Measurements from ENCODE around the gene PIP5K1A. TPM values are rescaled to one million over a fixed set of nuclear protein-coding genes. Genes with fewer than 3 reads are reported as not detected.
"Not testable (repeated sequence)": the region's sequence is repeated elsewhere in the genome, so short reads cannot be mapped to it uniquely, and the experiment has no call there.

Gene PIP5K1A
- total RNA-seq, 6 donors from 2014 or later: 37.2 to 94.3 (median 70.6) TPM

DNA sequence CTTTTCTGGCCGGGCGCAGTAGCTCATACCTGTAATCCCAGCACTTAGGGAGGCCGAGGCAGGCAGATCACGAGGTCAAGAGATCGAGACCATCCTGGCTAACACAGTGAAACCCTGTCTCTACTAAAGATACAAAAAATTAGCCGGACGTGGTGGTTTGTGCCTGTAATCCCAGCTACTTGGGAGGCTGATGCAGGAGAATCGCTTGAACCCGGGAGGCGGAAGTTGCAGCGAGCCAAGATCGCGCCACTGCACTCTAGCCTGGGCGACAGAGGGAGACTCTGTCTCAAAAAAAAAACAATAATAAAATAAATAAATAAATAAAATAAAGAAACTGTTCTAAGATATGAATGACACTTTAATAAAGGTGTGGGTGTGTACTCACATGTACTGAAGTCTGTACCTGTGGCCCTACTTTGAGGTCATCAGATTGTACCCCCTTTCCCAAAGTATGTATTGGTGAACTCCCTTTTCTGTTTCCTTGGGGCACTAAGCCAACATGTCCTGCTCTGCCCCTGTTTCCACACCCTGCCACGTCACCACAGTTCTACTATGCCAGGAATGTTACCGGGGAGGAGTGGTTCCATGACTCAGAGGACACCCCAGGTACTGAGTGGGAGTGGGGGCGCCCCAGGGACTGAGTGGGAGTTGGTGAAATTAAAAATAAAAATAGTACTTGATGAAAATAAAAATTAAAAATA lies 3.3 kb upstream of the PIP5K1A start:
- TF ChIP-seq POLR2AphosphoS5 (IDR thresholded peaks at IDR 0.05): peak; percentile 61 to 72
- TF ChIP-seq EP300 (IDR thresholded peaks at IDR 0.05): peak in 2 of 4 donors; percentile 42 to 83
- H3K9me3 ChIP-seq, H3K27me3 ChIP-seq, H3K36me3 ChIP-seq: not testable (repeated sequence)
- H3K27ac ChIP-seq: peak overlapping the region; percentile 69 to 77 (median 76)
- DNase-seq (peak in 1 of 2 donors; percentile 85), ATAC-seq (ENCODE audit: low FRiP score in 2 of 2) (peak; percentile 46 to 65)
- H3K4me1 ChIP-seq: peaks cover 12 to 37% (median 23%) of the 10 kb centered on the region in 4 donors
- peak overlapping the region in 2 of 4 donors; percentile 14 to 25 for H3K4me3 ChIP-seq
- WGBS, 2 donors: 71 to 72% methylated on average over 17 of the region's 17 CpGs

DNA sequence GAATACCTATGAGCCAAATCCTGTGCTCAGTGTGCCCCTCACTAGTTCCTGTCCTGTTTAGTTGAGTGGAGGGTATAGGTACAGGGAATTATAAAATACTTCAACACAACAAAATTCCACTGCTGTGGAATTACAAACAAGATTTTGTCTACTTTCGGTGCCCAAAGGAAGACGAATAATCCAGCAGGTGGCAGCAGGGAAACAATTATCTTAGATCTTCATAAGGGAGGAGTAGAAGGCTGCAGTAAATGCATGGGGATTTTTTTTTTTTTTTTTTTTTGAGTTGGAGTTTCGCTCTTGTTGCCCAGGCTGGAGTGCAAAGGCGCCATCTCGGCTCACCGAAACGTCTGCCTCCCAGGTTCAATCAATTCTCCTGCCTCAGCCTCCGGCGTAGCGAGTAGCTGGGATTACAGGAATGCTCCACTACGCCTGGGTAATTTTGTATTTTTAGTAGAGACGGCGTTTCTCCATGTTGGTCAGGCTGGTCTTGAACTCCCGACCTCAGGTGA lies 2.0 kb upstream of the PIP5K1A start:
- DNase-seq (peak in 1 of 2 donors; percentile 58), ATAC-seq (ENCODE audit: low FRiP score in 2 of 2) (peak in 1 of 2 donors; percentile 53)
- Histone ChIP-seq H3K4me1 (peaks cover 26 to 43% (median 33%) of the 10 kb centered on the region in 4 donors), H3K9me3 (no peaks in the 10 kb centered on the region), H3K4me3 (peak overlapping the region in 2 of 4 donors; percentile 16 to 25), H3K27me3 (no peaks in the 10 kb centered on the region), H3K27ac (peak overlapping the region; percentile 69 to 77 (median 76)), H3K36me3 (no peaks in the 10 kb centered on the region)
- TF ChIP-seq, protein P1, sequence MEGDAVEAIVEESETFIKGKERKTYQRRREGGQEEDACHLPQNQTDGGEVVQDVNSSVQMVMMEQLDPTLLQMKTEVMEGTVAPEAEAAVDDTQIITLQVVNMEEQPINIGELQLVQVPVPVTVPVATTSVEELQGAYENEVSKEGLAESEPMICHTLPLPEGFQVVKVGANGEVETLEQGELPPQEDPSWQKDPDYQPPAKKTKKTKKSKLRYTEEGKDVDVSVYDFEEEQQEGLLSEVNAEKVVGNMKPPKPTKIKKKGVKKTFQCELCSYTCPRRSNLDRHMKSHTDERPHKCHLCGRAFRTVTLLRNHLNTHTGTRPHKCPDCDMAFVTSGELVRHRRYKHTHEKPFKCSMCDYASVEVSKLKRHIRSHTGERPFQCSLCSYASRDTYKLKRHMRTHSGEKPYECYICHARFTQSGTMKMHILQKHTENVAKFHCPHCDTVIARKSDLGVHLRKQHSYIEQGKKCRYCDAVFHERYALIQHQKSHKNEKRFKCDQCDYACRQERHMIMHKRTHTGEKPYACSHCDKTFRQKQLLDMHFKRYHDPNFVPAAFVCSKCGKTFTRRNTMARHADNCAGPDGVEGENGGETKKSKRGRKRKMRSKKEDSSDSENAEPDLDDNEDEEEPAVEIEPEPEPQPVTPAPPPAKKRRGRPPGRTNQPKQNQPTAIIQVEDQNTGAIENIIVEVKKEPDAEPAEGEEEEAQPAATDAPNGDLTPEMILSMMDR (IDR thresholded peaks at IDR 0.05): peak in 5 of 6 experiments; percentile 30 to 62 (median 51)
- TF ChIP-seq EP300 (IDR thresholded peaks at IDR 0.05) (no peak), POLR2AphosphoS5 (IDR thresholded peaks at IDR 0.05) (no peak), POLR2A (IDR thresholded peaks at IDR 0.05) (no peak)
- WGBS, 2 donors: 41 to 44% methylated on average over 13 to 14 of the region's 14 CpGs

DNA sequence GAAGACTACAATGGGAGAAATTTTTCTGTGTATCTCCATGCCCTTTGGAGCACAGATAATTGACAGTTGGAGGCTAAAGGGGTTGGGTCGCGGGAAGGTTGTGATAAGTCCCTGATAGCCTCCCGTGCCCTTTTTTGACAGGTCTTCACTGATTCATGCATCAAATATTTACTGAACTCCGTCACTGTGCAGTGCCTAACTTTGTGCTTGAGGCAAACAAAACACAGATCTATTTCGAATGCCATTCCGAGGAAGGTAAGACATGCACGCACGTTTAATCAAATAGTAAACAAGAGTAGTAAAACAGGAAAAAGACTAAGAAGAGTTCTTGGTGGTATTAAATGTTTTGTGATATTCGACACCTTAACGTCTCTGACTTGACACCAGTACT lies 494 bp upstream of the PIP5K1A start:
- ATAC-seq (ENCODE audit: low FRiP score in 2 of 2) (no peak), DNase-seq (no peak)
- WGBS, 2 donors: 12 to 13% methylated on average over 10 of the region's 10 CpGs
- peak overlapping the region in 3 of 4 donors; percentile 63 to 76 (median 70) for H3K4me3 ChIP-seq
- no peaks in the 10 kb centered on the region for H3K27me3 ChIP-seq
- peaks cover 36 to 56% (median 44%) of the 10 kb centered on the region in 4 donors for H3K4me1 ChIP-seq
- no peak for TF ChIP-seq POLR2AphosphoS5 (IDR thresholded peaks at IDR 0.05)
- TF ChIP-seq EP300 (IDR thresholded peaks at IDR 0.05): no peak
- no peak for TF ChIP-seq POLR2A (IDR thresholded peaks at IDR 0.05)
- TF ChIP-seq, protein P1 (IDR thresholded peaks at IDR 0.05): no peak
- H3K36me3 ChIP-seq: peaks cover 2 to 7% (median 5%) of the 10 kb centered on the region in 4 donors
- no peaks in the 10 kb centered on the region for H3K9me3 ChIP-seq
- peak overlapping the region; percentile 90 to 93 (median 92) for H3K27ac ChIP-seq

DNA sequence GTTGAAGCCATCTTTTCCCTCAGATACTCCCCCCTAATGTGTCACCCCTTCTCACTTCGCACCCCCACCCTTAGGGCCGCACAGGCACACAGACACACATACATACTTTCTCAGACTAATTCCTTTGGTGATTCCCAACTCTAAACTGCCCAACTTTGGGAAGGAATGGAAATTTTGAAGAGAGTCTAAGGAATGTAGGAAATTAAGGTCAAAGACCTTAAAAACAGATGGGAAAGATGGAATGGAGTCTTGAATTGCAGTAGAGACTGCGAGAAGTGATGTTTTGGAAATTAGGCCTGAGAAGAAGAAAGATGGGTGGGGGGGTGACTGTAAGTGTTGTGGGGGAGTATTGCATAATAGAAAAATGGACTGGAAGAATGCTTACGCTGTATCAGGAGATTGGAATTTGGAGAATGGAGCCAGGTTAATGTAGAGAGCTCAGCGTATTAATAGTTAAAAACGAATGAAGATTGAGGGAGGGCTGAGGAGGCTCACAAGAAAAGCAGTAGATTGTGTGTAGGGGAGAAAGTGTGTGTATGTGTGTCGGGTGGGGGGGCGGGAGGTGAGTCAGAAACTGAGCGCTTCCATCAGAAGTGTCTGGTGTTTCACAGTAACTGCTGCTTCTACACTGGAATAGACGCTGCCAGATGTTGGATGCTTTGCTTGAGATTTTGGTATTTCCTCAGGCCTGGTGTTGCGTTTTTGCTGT lies 1.7 kb downstream of the PIP5K1A start:
- peaks cover 3 to 22% (median 8%) of the 10 kb centered on the region in 4 donors for H3K36me3 ChIP-seq
- TF ChIP-seq POLR2A (IDR thresholded peaks at IDR 0.05) (no peak), POLR2AphosphoS5 (IDR thresholded peaks at IDR 0.05) (no peak), EP300 (IDR thresholded peaks at IDR 0.05) (no peak)
- TF ChIP-seq, protein P1 (IDR thresholded peaks at IDR 0.05): no peak
- no peaks in the 10 kb centered on the region for H3K27me3 ChIP-seq
- ATAC-seq (ENCODE audit: low FRiP score in 2 of 2) (peak in 1 of 2 donors; percentile 24), DNase-seq (no peak)
- H3K4me1 ChIP-seq: peaks cover 36 to 63% (median 44%) of the 10 kb centered on the region in 4 donors
- H3K9me3 ChIP-seq: no peaks in the 10 kb centered on the region
- peak overlapping the region; percentile 90 to 93 (median 92) for H3K27ac ChIP-seq
- WGBS, 2 donors: 33% methylated on average over 11 of the region's 11 CpGs
- H3K4me3 ChIP-seq: peak overlapping the region; percentile 63 to 87 (median 73)

DNA sequence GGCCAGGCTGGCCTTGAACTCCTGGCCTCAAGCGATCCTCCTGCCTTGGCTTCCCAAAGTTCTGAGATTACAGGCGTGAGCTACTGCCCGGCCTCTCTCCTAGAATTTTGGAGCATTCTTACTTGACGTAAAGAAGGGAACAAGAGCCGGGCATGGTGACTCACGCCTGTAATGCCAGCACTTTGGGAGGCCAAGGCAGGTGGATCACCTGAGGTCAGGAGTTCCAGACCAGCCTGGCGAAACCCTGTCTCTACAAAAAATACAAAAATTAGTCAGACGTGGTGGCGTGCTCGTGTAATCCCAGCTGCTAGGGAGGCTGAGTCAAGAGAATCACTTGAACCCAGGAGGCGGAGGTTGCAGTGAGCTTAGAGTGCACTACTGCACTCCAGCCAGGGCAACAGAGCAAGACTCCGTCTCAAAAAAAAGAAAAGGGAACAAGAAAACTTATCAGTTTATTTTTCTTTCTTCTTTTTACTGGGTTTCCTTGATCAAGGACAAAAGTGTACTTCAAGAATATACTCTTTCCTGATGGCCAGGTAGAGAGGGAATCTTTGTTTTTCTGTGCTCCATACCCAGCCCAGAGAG lies 7.1 kb downstream of the PIP5K1A start:
- not testable (repeated sequence) for H3K4me3 ChIP-seq; ATAC-seq (ENCODE audit: low FRiP score in 2 of 2); H3K27me3 ChIP-seq; DNase-seq; H3K27ac ChIP-seq; H3K9me3 ChIP-seq
- WGBS, 2 donors: 95 to 96% methylated on average over 12 of the region's 12 CpGs
- H3K4me1 ChIP-seq: peaks cover 19 to 43% (median 21%) of the 10 kb centered on the region in 4 donors
- peaks cover 11 to 57% (median 37%) of the 10 kb centered on the region in 4 donors for H3K36me3 ChIP-seq
